HG03045 (cell line): ENCODE results near the gene PRAMEF2.
"Not testable (repeated sequence)": the region's sequence is repeated elsewhere in the genome, so short reads cannot be mapped to it uniquely, and the experiment has no call there.

Source experiments
- ATAC-seq: cut with Tn5 transposase; IDR thresholded peaks from one replicate; pipeline ENCODE4 v1.9.1; 2021; ENCODE audit warnings: mild to moderate bottlenecking, moderate library complexity; ENCODE audit not compliant: unreplicated experiment

The PRAMEF2 gene, protein sequence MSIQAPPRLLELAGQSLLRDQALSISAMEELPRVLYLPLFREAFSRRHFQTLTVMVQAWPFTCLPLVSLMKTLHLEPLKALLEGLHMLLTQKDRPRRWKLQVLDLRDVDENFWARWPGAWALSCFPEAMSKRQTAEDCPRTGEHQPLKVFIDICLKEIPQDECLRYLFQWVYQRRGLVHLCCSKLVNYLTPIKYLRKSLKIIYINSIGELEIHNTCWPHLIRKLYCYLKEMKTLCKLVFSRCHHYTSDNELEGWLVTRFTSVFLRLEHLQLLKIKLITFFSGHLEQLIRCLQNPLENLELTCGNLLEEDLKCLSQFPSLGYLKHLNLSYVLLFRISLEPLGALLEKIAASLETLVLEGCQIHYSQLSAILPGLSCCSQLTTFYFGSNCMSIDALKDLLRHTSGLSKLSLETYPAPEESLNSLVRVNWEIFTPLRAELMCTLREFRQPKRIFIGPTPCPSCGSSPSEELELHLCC

DNA sequence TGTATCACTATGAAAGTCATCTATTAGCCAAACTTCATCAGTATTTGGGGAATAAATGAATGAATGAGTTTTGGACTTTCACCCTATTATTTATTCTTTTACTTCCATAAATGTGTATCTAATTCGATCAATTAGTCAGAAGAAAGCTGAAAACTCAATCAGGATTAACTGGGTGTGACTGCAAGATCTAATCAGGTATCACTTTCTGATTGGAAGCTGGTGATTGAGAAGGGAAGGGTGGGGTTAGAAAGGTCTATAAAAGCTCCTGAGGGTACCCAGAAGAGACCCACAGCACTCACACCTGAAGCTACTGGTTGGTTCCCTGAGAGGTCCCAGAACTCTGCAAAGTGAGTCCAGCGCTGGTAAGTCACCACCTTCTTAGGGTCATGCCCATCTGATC, at the start of gene PRAMEF2:
Gene PRAMEF2 (plus strand): TSS at position 301 of the 400 bp plus-strand sequence. CDS start 1,924 bp downstream, outside the sequence.
- not testable (repeated sequence) for ATAC-seq

GRCh38 chr1:12809933-12810332, 47.0 kb upstream of the PRAMEF2 start:
- ATAC-seq = no peak

- no peak for ATAC-seq
These were observed 46.0 kb upstream of the PRAMEF2 start for GRCh38 chr1:12810691-12811408.

GRCh38 chr1:12811409-12811784, 45.5 kb upstream of the PRAMEF2 start:
- ATAC-seq = no peak

DNA sequence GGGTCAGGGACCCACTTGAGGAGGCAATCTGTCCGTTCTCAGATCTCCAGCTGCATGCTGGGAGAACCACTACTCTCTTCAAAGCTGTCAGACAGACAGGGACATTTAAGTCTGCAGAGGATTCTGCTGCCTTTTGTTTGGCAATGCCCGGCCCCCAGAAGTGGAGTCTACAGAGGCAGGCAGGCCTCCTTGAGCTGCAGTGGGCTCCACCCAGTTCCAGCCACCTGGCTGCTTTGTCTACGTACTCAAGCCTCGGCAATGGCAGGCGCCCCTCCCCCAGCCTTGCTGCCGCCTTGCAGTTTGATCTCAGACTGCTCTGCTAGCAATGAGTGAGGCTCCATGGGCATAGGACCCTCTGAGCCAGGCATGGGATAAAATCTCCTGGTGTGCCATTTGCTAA, 37.8 kb upstream of the PRAMEF2 start:
- not testable (repeated sequence) for ATAC-seq

GRCh38 chr1:12831310-12831709, 25.6 kb upstream of the PRAMEF2 start, which contains the start of gene PRAMEF11:
Gene PRAMEF11 (minus strand): TSS chr1:12831410. CDS start chr1:12828789, 2,621 bp downstream.
- not testable (repeated sequence) for ATAC-seq

- ATAC-seq = not testable (repeated sequence)
These were observed 23.6 kb upstream of the PRAMEF2 start for GRCh38 chr1:12833251-12833650.

- not testable (repeated sequence) for ATAC-seq
These were observed 8.3 kb upstream of the PRAMEF2 start, which contains the start of gene HNRNPCL1 for GRCh38 chr1:12848620-12849019. Gene HNRNPCL1 (minus strand): TSS chr1:12848720. CDS start chr1:12848289, 431 bp downstream.

DNA sequence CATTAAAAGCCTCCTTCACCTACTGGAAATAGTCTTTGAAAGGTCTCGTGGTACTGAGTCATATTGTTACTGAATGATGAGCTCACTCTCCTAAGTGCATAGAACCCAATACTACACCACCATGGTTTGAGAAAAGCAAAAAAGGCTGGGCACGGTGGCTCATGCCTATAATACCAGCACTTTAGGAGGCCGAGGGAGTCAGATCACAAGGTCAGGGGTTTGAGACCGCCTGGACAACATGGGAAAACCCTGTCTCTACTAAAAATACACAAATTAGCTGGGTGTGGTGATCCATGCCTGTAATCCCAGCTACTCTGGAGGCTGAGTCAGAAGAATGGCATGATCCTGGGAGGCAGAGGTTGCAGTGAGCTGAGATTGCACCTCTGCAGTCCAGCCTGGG, 5.1 kb upstream of the PRAMEF2 start:
- ATAC-seq = no peak

GRCh38 chr1:12863131-12863880, 6.4 kb downstream of the PRAMEF2 start:
- not testable (repeated sequence) for ATAC-seq

DNA sequence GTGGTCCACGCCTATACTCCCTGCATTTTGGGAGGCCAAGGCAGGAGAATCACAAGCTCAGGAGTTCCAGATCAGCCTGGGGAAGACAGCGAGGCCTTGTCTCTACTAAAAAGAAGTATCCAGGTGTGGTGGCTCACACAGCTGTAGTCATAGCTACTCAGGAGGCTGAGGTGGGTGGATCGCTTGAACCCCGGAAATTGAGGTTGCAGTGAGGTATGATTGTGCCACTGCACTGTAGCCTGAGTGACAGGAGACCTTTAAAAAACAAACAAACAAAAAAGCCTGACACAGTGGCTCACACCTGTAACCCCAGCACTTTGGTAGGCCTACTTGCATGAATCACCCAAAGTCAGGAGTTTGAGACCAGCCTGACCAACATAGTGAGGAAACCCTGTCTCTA, 21.6 kb downstream of the PRAMEF2 start:
- ATAC-seq = not testable (repeated sequence)

- not testable (repeated sequence) for ATAC-seq
These were observed 29.2 kb downstream of the PRAMEF2 start, which contains the start of gene PRAMEF4 for GRCh38 chr1:12886101-12886500. Gene PRAMEF4 (minus strand): TSS chr1:12886201. CDS start chr1:12883394, 2,807 bp downstream.

DNA sequence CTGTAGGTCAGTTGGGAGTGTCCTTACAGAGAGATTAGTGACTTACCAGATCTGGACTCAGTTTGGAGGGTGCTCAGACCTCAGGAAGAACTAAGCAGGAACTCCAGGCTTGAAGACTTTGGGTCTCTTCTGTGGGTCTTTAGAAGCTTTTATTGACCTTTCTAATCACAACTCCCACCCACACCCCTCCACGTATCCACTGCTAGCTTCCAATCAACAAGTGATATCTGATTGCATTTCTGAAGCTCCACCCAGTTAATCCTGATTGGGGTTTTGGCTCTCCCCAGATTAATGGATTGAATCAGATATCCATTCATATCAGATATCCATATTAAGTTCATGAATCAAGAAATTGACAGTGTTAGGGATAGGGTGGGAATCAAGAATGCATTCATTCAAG, 41.3 kb downstream of the PRAMEF2 start, which contains the start of gene PRAMEF10:
Gene PRAMEF10 (minus strand): TSS at position 101 of the 400 bp plus-strand sequence. CDS start 2,423 bp downstream, outside the sequence.
- ATAC-seq = not testable (repeated sequence)

- not testable (repeated sequence) for ATAC-seq
These were observed 42.3 kb downstream of the PRAMEF2 start for GRCh38 chr1:12899186-12899585.

DNA sequence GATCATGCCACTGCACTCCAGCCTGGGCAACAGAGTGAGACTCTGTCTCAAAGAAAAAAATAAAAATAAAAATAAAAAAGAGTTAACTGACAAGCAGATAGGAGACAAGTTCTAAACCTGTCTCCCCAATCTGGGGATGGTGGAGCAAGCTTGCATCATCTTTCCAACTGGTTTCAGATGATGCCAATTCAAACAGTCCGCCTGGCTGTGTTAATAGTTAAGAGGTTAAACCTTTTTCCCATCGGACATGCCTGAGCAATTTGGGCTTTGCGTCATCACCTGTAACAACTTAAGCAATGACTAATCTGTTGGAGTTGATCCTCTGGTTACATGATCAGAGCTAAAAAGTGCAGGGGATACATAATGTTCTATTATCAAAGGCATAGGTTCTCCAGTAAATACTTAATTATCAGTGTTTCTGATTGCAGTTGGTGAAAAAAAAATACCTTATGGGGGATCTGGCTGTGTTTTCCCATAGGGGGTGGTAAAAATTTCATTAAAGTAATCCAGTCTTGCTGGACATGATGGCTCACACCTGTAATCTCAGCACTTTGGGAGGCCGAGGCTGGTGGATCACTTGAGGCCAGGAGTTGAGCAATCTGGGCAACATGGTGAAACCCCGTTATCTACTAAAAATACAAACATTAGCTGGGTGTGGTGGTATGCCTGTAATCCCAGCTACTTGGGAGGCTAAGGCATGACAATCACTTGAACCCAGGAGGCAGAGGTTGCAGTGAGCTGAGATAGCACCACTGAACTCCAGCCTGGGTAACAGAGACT, 47.1 kb downstream of the PRAMEF2 start:
- not testable (repeated sequence) for ATAC-seq
